OCI-LY3 (cell line): ENCODE measurements around the gene CXorf49.
"Not testable (repeated sequence)": the region's sequence is repeated elsewhere in the genome, so short reads cannot be mapped to it uniquely, and the experiment has no call there.

ENCODE experiments used
- EZH2phosphoT487 ChIP-seq: fragments of 200-600 bp; shearing (Covaris generic); IDR thresholded peaks from 2 replicates; pipeline ENCODE4 v1.6.1; 2018; ENCODE audit warnings: antibody characterized with exemption, mixed run types, low read depth
- TF ChIP-seq, protein P1 (sequence below): fragments of 200-600, 300-600 bp; sonication (generic); IDR thresholded peaks from 2 replicates; pipeline ENCODE4 v1.5.1; 2014; ENCODE audit warnings: antibody characterized with exemption, low read length, low read depth

DNA sequence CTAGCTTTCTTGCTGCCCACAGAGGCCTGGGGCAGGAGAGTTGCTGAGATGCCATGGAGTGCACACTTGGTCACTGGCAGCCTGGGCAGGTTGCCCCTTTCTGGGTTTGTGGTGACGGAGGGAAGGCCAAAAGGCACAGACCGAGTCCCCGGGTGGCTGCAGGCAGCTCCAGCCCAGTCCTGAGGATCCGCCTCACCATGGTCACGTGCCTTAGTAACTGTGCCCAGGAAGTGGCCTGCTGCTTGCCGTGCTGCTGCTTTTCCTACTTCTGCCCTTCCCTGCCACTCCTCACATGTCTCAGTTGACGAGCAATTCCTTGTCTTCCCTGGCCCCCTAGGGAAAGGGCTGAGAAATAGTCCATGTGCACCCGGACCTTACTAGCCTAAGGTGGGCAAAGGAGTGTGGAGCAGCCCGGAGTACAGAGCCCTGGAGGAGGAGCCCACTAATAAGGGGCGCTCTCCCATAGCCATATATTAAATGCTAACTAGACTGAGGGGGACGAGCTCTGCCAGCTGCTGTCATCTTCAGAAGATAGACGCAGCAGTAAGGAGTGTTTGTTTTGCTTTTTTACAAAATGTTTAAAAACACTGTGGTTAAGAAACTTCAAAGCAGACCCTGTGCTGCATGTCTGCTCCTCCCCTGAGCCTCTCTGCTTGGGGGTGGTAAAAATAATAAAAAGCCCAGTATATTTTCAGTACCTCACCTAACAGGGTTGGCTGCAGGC lies 19.6 kb downstream of the CXorf49 start:
- TF ChIP-seq, protein P1, sequence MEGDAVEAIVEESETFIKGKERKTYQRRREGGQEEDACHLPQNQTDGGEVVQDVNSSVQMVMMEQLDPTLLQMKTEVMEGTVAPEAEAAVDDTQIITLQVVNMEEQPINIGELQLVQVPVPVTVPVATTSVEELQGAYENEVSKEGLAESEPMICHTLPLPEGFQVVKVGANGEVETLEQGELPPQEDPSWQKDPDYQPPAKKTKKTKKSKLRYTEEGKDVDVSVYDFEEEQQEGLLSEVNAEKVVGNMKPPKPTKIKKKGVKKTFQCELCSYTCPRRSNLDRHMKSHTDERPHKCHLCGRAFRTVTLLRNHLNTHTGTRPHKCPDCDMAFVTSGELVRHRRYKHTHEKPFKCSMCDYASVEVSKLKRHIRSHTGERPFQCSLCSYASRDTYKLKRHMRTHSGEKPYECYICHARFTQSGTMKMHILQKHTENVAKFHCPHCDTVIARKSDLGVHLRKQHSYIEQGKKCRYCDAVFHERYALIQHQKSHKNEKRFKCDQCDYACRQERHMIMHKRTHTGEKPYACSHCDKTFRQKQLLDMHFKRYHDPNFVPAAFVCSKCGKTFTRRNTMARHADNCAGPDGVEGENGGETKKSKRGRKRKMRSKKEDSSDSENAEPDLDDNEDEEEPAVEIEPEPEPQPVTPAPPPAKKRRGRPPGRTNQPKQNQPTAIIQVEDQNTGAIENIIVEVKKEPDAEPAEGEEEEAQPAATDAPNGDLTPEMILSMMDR = not testable (repeated sequence)
- TF ChIP-seq EZH2phosphoT487 = not testable (repeated sequence)
